ENCODE data around the gene TM4SF4.
A peak's percentile ranks its signal among the peaks of the same experiment; 100 is the strongest.

The TM4SF4 gene

DNA sequence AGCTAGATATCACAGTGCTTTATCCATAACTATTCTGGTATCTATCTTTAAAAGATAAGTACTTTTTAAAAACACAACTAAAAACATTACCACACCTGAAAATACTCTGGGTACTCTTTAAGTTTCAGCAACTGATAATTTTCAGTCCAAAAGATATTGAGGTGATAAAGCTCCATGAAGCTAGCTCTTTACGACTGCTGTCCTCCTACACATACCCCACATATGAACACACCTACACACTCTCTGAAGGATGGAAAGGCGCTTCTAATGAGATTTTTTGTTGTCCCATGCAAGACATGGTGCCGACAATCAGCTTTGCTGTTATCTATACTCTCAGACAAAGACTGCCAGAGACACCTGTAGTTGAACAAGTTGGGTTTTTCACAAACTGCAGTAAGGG lies 19.1 kb upstream of the TM4SF4 start:
- DNase-seq (ENCODE audit: low read depth): no peak

DNA sequence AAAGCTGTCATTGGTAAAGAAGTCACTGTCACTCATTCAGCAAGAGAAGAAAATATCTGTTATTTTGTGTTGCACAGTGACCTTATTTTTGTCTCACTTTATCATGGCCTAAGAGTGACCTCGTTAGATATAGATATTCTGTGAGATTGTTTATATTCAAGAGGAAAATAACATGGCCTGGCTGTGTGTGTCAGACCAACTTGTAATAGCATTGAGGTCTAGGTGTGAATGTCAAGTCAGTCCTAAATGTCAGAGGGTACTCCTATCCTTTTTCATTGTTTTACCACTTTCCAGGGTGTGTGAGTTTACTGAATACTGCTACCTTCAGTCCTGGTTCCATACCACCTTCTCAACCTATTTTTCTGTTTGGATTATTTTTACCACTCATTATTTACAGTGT lies 18.5 kb upstream of the TM4SF4 start:
- no peak for DNase-seq (ENCODE audit: low read depth)

DNA sequence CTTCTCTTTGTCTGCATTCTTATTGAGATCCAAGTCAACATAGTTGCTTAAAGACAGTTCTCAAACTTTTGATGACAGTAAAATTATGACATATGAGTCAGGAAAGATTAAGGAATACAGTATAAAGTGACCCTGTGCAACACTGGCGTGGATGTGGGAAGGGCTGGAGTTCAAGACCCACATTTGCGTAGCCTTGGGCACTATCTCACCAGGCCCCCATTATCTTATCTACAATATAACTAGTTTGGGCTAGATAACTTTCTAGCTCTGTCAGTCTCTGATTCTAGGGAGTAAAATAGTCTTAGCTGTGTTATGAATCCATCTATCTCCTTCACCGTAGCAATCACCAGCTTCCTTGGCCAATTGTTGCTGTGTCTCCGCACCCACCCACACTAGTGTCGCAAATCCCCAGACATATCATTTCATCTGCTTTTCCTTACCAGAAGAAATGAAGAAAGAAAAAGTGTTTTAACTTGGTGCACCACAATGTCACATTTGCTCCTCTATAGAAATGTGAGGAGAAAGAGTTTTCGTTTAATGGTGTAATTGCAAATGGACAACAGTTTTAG lies 14.9 kb upstream of the TM4SF4 start:
- DNase-seq (ENCODE audit: low read depth): no peak

DNA sequence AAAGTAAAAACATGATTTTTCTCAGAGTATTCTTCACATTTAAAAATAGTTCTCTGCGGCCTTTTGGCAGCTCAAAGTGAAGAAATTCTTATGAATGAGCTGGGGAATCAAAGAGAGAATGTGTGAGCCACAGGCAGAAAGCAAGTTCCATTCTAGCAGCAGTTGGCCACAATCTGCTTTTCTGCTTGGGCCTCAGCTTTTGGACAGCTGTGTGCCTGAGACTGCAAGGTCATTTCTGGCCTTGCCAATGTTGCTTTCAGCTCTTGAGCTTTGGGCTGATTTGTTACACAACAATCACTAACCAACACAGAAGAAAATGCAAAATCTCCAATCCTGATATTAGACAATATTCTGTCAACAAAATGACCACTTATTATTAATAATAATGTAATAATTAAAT lies 14.4 kb upstream of the TM4SF4 start:
- no peak for DNase-seq (ENCODE audit: low read depth)

DNA sequence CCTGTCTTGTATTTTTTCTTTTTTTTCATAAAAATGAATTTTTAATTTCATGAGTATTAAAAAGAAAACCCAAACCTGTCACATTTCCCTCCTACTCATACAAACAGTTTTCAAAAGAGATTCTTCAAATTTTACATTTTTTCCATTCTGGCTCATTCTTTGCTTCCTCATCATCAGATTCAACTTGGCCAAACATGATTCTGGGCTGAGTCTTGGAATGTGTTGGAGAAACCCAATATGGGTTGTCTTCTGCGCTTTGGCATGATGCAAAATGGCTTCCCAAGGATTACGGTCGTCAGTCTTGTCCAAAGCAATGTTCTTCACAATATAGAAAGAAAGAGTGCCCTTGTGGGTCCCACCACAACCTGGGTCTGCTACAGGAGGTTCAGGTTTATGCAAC lies 12.4 kb upstream of the TM4SF4 start:
- no peak for DNase-seq (ENCODE audit: low read depth)

DNA sequence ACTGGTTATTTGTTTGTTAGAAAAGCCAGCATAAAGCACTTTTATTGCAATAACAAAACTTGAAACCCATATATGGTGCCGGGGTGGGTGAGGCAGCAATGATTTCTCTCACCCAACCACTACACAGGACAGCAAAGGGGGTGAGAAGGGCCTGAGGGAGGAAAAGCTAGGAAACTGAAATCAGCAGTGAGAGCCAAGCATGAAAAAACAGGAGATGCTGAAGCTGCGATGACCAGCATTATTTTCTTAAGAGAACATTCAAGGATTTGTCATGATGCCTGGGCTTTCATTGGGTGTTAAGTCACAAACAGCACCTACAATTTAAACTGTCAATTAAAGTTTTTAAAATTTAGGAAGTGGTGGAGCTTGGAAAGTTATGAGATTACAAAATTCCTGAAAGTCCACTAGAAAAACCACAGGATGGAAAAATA lies 11.9 kb upstream of the TM4SF4 start:
- DNase-seq (ENCODE audit: low read depth): no peak

DNA sequence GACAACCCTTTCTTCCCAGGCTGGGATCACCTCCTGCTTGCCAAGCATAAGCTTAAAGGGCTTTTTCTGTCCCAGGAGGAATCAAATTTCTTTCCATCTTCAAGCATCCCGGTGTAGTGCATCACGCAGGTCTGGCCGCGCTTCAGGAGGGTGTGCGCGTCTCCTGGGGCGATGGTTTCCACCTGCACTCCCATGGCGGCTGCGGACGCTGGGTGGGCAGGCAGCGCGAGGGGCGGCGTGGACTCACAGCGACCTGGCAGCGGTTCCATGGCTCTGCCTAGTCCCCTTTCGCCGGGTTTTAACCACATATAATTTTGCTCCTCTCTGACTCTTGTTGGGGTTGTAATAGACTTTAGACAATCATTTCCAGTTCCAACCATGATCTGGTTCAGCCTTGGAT lies 10.6 kb upstream of the TM4SF4 start:
- no peak for DNase-seq (ENCODE audit: low read depth)

DNA sequence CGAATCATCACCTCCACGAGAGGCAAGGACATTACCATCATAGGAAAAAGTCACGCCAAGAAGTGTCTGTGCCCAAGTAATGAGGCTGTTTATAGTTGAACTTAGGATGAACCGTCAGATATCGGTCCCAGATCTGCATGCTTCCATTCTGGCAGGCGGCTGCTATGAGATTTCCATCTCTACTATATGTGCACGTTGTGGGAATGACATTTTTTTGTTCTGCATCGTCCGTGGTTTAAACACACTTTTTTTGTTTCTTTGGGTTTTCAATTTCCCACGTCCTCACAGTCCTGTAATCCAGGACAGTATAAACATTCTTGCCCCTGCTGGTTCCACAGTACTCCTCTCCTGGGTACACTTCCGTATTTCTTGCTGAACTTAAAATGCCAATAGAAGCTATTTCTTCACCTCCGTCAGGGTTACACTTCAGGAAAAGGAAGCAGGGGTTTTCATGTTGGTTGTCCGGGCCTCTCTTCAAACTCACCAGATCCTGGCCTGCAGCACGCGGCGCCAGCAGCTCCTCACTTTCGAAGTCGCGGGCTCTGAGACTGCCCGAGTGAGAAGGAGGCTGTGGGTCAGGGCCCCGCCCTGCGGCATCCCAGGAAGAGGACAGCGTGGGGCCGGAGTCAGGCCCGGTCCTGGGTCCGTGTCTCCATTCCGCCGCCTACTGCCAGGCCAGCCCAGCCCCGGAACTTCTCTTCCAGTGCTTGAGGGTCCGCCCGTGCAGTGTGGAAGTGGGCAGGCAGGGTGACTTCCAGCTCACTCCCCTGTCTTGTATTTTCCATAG lies 9.8 kb upstream of the TM4SF4 start:
- no peak for DNase-seq (ENCODE audit: low read depth)

DNA sequence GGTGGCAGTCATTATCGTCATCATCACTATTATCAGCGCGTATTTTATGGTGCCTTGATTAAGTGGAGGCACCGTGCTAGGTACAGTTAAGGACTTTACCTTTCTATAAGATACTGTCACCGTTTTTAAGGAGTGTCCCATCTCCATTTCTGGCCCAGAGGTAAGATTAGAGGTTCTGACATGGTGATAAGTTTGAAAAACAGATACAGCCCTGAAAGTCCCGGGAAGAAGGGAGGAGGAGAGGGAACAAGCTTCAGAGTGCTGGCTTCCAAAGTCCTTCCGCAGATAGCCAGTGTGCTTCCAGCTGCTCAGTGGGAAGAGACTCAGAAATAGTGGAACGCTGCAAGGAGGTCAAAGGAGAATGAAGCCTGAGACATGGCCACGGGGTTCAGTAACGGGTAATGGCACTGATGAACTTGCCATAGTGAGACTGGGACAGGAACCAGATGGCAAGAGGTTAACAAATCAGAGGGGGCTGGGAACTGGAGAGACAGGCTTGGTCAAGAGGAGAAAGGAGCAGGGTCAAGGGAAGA lies 9.1 kb upstream of the TM4SF4 start:
- no peak for DNase-seq (ENCODE audit: low read depth)

DNA sequence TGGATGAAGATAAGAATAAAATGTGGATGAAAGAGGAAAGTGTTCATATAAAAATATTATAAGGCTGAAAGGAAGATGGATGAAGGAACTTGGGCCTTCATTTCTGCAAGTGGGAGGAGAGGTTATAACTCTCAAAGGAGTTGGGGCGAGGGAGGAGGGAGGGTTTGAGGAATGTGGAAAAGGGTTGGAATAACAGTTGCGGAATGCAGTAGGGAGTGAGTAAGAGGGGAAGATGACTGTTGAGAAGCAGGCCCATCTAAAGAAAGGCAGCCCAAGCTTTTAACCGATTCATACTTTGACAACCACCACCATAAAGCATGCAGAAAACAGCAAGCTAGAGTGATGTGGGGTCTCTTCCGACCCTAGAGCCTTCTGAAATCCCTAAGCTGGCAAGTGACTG lies 8.3 kb upstream of the TM4SF4 start:
- DNase-seq (ENCODE audit: low read depth): peak; percentile 76

DNA sequence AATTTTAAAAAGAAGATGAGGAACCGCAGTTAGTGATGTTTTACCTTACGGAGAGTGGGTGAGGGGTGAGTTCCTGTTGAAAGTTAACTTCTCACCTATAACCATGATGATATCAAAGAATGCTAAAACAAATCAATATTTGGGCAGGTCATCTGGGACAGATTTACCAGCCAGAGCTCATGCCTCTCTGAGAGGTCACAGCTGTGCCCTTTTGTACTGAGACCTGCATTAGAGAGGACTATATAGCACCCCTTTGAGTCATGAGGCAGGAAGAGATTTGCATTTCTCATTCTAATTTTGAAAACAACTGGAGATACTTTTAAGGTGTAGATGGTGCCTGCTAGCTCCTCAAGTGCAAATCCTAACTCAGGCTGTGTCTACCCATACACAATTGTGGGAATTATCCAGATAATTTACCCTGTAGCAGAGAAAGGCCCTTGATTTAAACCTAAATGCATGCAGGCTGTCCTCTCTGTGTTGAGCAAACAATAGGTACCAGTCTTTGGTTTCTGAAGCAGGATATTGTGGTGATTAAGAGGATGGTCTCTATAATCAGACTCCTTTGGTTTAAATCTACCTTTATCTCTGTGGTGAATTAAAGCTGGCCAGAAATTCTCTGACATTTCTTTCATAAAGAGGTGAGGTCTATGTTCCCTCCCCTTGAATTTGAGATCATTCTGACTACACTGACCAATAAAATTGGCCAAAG lies 5.8 kb upstream of the TM4SF4 start:
- DNase-seq (ENCODE audit: low read depth): no peak

DNA sequence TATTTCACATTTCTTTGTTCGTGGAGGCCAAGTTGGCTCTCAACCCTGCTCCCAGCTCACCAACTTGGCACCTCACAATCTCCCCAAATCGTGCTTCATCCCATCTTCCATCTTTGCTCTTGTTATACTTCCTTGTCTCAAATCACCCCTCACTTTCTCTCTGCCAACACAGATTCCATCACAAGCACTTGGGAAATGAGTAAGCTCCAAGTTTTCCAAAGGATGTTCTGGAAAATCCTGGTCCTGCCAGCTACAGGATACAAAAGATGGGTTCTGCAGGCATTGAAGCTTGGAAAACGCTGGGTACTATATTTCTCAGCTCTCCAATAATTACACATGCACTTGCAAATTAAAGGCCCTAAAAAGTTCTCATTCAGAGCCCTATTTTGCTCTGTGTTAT lies 4.1 kb upstream of the TM4SF4 start:
- no peak for DNase-seq (ENCODE audit: low read depth)

DNA sequence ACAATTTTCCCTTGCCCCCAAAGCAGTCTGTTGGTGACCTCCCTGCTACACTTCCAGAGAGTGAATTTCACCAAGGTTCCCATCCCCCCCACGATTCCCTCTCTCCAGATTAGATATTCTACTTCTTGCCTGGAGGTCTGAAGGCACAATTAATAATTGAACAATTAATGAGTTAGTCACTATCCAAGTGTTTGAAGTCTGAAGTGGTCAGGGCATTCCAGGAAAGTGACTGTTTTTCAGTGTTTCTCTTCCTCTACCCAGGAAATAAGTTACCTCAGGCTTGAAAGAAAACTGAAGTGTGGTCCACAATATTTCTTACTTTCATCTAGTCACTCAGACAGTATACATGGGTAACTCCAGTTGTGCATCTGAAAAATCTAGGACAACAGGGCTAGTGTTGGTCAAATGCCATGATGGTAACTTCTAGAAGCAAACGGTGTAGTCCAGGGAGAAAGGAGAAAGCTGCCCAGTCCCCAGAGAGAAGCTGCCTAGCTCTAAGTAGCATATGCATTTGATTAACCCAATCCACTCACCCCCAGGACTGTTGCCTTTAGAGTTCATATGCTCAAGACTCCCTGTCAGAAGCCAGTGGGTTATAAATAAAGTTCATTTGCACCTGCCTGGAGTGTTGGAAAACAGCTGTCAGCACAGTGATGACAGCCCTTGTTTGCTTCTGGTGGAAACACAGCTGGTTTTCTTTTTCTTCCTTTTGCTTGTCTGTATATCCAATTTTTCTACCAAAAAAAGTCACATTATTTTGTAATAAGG lies 2.3 kb upstream of the TM4SF4 start:
- no peak for DNase-seq (ENCODE audit: low read depth)

DNA sequence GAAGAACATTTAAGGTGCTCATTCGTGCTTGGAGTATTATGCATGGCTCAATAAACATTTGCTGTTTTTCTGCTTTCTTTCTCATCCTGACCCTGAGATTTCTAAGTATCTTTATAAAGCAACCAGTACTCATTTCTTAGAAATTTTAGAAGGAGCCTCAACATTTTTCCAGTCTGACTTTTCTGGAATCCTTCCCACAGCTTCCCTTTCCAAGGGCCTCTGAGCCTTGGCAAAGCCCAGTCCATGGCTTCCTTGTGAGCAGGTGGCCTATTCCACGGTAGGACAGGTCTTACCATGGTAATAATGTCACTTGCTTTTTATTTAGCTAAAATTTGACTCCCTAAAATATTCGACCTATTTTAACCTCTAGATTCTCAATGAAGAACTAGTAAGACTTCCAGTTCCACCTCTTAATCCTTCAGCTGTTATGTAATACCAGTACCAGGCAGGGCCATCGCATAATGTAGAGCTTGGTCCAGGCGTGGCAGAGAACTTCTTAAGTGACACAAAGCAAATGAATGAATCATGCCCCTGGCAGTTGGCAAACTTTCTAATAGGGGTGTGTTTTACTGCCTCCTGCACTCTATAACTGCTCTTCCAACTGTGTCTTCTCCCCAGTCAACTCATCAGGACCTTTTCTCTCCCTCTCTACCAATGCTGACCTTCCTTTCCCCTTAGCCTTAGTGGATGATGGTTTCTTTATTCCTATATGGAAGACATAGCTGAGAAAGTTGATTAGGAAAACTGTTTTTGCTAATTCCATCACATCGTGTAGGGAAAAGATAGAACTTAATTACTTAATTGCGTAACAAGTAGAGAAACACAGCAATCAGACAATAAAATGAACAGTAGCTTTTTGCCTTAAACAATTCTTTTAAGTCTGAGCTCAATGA lies 894 bp upstream of the TM4SF4 start:
- DNase-seq (ENCODE audit: low read depth): peak; percentile 76

DNA sequence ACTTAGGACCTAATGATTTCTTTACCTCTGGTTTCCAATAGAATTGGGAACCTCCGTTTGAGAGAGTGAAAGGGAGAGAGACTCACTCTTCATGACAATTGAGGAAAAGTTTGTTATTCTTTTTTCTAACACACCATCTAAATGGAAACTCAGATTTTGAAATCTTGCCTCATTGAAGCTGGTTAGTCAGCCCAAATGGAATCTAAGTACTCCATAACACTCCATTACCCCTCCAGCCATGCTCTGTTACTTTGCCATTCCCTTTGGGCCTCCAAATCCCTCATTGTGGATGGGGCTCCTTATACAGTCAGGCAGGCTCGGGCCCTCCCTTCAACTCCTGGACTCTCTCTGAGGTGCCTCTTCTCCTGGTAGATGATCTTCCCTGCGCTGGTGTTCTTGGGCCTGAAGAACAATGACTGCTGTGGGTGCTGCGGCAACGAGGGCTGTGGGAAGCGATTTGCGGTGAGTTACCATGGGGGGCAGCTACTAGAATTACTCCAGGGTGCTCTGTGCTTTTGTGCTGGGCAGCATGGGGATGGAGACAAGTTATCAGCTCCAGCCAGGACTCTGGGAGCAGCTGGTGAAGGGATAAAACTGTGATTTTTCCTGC lies 1.1 kb downstream of the TM4SF4 start:
- DNase-seq (ENCODE audit: low read depth): no peak

DNA sequence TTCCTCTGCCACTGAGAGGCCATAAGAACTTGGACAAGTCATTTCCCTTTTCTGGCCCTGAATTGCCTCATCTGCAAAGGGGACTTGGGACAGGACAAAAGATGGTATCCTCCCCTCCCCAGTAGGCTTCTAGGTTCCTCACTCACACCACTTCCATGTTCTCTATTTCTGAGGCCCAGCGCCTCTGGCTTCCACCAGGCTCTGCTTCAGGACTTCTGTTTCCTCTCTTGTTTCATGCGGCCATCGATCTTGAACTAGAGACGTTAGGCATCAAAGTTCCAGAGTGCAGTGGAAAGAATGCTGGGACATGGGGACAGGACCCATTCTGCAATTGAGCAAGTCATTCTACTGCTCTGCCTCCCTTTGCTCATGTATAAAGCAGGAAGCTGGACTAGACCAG lies 1.7 kb downstream of the TM4SF4 start:
- DNase-seq (ENCODE audit: low read depth): no peak

DNA sequence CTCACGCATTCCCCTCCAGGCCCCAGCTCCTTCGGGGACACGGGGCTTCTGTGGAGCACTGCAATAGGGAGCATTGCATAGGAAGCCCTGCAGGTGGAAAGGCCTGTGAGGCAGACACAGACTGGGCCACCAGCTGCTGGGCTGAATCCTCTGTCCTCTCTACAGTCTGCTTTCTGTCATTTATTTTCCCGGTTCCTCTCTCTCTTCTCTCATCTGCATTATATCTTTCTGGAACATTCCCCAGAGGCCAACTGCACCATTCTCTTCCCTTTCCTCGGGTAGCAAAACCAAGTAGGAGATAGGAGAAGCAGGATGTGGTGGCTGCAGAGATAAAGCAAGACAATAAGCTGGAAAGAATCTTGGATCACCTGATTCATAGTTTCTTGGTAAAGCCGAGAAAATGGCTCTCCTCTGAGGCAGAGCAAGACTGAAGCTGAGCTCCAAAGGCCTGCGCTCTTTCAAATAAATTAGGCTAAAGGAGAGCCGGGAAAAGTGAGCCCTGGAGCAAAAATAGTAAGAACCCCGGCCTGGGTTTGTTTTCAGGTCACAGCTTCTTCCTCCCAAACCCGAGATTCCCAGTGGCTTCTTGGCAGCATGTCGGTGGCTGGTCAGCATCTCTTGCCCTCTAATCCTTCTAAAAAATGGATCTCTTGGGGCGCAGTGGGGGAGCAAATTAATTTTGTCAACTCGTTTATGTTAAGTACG lies 5.3 kb downstream of the TM4SF4 start:
- DNase-seq (ENCODE audit: low read depth): no peak

DNA sequence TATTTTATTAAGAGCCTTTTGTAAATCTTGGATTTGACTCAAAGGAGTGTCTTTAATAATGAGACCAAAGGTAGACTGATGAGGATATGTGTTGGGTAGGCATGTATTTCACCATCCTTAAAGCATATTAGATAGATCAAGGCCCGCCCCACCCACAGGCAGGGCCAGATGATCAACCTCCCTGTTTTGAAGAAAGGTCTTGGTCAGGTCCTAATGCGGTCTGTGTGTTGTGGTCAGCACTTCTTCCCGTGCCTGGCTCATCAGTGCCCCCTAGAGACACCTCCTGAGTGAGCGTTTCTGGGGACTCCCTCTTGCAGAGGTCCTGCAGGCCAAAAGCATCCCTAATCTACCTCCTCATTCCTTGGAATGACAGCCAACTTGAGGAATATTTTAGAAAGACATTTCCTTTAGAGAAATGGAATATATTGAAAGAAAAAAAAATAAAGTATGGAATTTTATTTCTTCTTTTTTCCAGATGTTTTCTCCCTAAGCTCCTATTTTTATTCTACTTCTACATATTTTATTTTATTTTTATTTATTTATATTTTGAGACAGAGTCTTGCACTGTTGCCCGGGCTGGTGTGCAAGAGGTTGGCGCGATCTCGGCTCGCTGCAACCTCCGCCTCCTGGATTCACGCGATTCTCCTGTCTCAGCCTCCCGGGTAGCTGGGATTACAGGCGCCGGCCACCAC lies 6.0 kb downstream of the TM4SF4 start:
- DNase-seq (ENCODE audit: low read depth): peak; percentile 62

DNA sequence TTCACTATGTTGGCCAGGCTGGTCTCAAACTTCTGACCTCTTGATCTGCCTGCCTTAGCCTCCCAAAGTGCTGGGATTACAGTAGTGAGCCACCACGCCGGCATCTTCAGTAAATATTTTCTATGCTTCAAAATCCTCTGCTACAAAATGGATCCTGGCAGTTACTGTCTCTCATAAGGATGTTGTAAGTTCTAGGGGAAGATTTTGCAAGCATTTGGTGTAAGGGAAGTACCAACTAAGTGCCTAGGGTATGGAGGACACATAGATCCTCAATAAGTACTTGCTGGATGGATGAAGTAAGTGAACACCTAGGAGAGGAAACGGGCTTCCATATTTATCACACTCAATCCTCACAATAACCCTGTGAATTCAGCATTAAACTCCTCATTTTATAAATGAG lies 6.6 kb downstream of the TM4SF4 start:
- no peak for DNase-seq (ENCODE audit: low read depth)

DNA sequence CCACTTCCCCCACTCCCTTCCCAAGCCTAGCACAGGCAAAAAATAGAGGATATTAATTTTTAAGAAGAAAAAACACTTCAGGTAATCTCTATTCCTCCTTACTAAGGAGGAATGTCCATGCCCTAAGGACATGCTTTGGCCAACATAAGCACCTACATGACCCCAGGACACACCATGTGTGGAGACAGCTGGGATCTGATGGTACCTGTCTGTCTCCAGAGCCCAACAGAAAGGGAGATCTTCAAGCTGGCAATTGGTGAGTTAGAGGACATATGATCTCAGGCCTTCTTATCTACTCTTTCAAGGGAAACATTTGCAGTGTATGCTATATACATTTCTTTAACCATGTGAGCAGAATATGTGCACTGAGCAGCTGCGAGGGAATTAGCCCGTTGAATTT lies 7.0 kb downstream of the TM4SF4 start:
- no peak for DNase-seq (ENCODE audit: low read depth)

Data from HS-5 (cell line).